GOT3 (cell line): ENCODE results near the gene FKRP.
"Not testable (repeated sequence)": the region's sequence is repeated elsewhere in the genome, so short reads cannot be mapped to it uniquely, and the experiment has no call there.

Source experiments
- DNase-seq: peaks from one replicate; lab custom pipeline; 2025; ENCODE audit warnings: mixed read lengths; lab: John Stamatoyannopoulos, UW

FKRP gene

GRCh38 chr19:46745521-46746280 is at the start of gene FKRP:
Gene FKRP, plus strand, starts transcription at chr19:46746057. Its CDS starts 9,394 bp downstream, at chr19:46755451.
- DNase-seq = no peak

GRCh38 chr19:46696866-46697203 is 49.0 kb upstream of the FKRP start:
- DNase-seq = no peak

- no peak for DNase-seq
Measured at GRCh38 chr19:46697204-46697960, 48.5 kb upstream of the FKRP start.

GRCh38 chr19:46698395-46699321 is 47.2 kb upstream of the FKRP start:
- no peak for DNase-seq

- no peak for DNase-seq
Measured at GRCh38 chr19:46700704-46701103, 45.2 kb upstream of the FKRP start.

- DNase-seq = no peak
Measured at GRCh38 chr19:46704379-46705076, 41.3 kb upstream of the FKRP start.

- DNase-seq = no peak
Measured at GRCh38 chr19:46710687-46711086, 35.2 kb upstream of the FKRP start.

- not testable (repeated sequence) for DNase-seq
Measured at GRCh38 chr19:46712768-46713338, 33.0 kb upstream of the FKRP start.

GRCh38 chr19:46713781-46714443 is 31.9 kb upstream of the FKRP start:
- DNase-seq = no peak

GRCh38 chr19:46714444-46715106 is 31.3 kb upstream of the FKRP start:
- no peak for DNase-seq

- DNase-seq = no peak
Measured at GRCh38 chr19:46715620-46715974, 30.3 kb upstream of the FKRP start.

GRCh38 chr19:46715975-46716671 is 29.7 kb upstream of the FKRP start:
- no peak for DNase-seq

GRCh38 chr19:46716672-46717033 is 29.2 kb upstream of the FKRP start:
- DNase-seq = no peak

GRCh38 chr19:46717034-46717715 is 28.7 kb upstream of the FKRP start, which contains the start of gene PRKD2:
Gene PRKD2, minus strand, starts transcription at chr19:46717114. Its CDS starts 744 bp downstream, at chr19:46716370.
- DNase-seq = peak; percentile 40

- DNase-seq = no peak
Measured at GRCh38 chr19:46717716-46718143, 28.1 kb upstream of the FKRP start.

GRCh38 chr19:46718157-46718933 is 27.5 kb upstream of the FKRP start:
- DNase-seq = no peak

- DNase-seq = no peak
Measured at GRCh38 chr19:46718934-46719622, 26.8 kb upstream of the FKRP start.
